ENCODE results near the gene RNF44. TPM values are rescaled to one million over a fixed set of nuclear protein-coding genes. Genes with fewer than 3 reads are reported as not detected.
"Not testable (repeated sequence)": the region's sequence is repeated elsewhere in the genome, so short reads cannot be mapped to it uniquely, and the experiment has no call there.

The RNF44 gene
- total and polyA plus RNA-seq, 2 experiments from 2014 or later, result 13.0 to 17.4 TPM

DNA sequence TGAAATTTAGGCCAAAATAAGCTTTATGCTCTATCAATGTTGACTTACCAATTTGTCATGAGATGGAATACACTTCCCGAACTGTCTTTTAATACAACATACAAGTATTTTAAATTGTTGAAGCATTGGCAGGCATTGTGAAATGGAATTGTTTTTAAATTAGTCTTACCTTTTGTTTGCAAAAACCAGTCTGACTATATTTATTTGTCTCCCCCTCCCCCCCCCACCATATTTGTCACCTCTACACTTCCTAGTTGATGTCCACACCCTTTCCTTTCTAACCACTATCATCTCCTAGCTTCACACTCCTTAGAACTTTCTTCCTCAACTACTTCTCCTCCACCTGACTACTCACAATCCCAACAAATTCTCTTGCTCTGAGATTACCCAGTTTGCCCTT, 48.1 kb downstream of the RNF44 start:
- Histone ChIP-seq H3K79me2 (peaks cover 26% of the 10 kb centered on the region), H3K27me3 (no peaks in the 10 kb centered on the region), H3K36me3 (replicated peaks; ENCODE audit: insufficient read depth, low read depth) (peaks cover 5% of the 10 kb centered on the region), H3K27ac (no peak overlapping the region), H3K4me3 (no peak overlapping the region), H3K4me1 (ENCODE audit: insufficient read depth) (peaks cover 4% of the 10 kb centered on the region), H3K9me3 (ENCODE audit: low read depth) (no peaks in the 10 kb centered on the region), H3K9me2 (replicated peaks; ENCODE audit: insufficient read depth) (no peaks in the 10 kb centered on the region), H3K4me2 (no peak overlapping the region), H2AFZ (no peak overlapping the region), H4K20me1 (ENCODE audit: insufficient read depth, poor library complexity, severe bottlenecking) (peaks cover 10% of the 10 kb centered on the region)
- no peak for DNase-seq (ENCODE audit: low spot score)
- TF ChIP-seq EZH2phosphoT487 (IDR thresholded peaks at IDR 0.05; ENCODE audit: low read depth, severe bottlenecking, unreplicated experiment) (no peak), EZH2 (IDR thresholded peaks at IDR 0.05; ENCODE audit: borderline replicate concordance) (no peak)
- TF ChIP-seq, protein P1, sequence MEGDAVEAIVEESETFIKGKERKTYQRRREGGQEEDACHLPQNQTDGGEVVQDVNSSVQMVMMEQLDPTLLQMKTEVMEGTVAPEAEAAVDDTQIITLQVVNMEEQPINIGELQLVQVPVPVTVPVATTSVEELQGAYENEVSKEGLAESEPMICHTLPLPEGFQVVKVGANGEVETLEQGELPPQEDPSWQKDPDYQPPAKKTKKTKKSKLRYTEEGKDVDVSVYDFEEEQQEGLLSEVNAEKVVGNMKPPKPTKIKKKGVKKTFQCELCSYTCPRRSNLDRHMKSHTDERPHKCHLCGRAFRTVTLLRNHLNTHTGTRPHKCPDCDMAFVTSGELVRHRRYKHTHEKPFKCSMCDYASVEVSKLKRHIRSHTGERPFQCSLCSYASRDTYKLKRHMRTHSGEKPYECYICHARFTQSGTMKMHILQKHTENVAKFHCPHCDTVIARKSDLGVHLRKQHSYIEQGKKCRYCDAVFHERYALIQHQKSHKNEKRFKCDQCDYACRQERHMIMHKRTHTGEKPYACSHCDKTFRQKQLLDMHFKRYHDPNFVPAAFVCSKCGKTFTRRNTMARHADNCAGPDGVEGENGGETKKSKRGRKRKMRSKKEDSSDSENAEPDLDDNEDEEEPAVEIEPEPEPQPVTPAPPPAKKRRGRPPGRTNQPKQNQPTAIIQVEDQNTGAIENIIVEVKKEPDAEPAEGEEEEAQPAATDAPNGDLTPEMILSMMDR (IDR thresholded peaks at IDR 0.05; ENCODE audit: poor library complexity), result no peak
- WGBS (ENCODE audit: low lambda C conversion rate, missing lambda C conversion rate), result 97% methylated on average over 1 of the region's 1 CpG

DNA sequence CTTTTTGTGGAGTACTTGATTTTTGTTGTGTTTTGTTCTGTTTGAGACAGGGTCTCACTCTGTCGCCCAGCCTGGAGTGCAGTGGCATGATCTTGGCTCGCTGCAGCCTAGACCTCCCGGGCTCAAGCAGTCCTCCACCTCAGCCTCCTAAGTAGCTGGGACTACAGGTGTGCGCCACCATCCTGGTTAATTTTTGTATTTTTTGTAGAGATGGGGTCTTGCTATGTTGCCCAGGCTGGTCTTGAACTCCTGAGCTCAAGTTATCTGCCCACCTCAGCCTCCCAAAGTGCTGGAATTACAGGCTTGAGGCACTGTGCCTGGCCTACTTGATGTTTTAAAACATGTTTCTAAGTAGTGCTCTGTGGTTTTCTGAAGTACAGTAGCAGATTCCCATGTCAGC, 50.0 kb downstream of the RNF44 start:
- H3K4me2 ChIP-seq; H3K27ac ChIP-seq; H3K9me3 ChIP-seq (ENCODE audit: low read depth); H3K9me2 ChIP-seq (replicated peaks; ENCODE audit: insufficient read depth); H3K27me3 ChIP-seq; H3K36me3 ChIP-seq (replicated peaks; ENCODE audit: insufficient read depth, low read depth); DNase-seq (ENCODE audit: low spot score); H3K4me3 ChIP-seq; H2AFZ ChIP-seq; H3K4me1 ChIP-seq (ENCODE audit: insufficient read depth): not testable (repeated sequence)
- 98% methylated on average over 4 of the region's 4 CpGs for whole genome bisulfite sequencing (ENCODE audit: low lambda C conversion rate, missing lambda C conversion rate)
- peaks cover 10% of the 10 kb centered on the region for H4K20me1 ChIP-seq (ENCODE audit: insufficient read depth, poor library complexity, severe bottlenecking)
- H3K79me2 ChIP-seq, result peaks cover 40% of the 10 kb centered on the region

DNA sequence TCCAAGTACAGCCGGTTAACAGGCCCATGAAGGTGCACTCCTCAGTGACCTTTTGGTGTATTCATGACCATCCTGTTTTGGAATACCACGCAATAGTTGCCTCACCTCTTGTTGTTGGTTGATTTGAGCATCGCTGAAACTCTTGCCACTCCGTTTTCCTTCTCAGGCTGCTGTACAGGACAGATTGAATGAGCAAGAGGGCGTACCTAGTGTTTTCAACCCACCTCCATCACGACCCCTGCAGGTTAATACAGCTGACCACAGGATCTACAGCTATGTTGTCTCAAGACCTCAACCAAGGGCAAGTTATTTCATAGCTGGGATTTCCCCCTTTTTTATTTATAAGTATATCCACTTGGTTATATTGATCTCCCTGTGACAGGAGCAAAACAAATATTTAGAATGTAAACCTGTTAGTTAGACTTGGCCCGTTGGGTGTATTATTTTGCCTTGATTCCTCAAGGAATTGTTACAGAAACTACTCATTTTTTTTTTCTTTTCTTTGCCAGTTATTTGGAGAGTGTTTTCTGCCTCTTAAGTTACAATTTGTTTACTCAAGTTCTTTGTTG, 50.9 kb downstream of the RNF44 start:
- Histone ChIP-seq H2AFZ (no peak overlapping the region), H3K9me2 (replicated peaks; ENCODE audit: insufficient read depth) (no peaks in the 10 kb centered on the region), H3K4me2 (no peak overlapping the region), H3K9me3 (ENCODE audit: low read depth) (no peaks in the 10 kb centered on the region), H3K27me3 (no peaks in the 10 kb centered on the region), H3K27ac (no peak overlapping the region), H4K20me1 (ENCODE audit: insufficient read depth, poor library complexity, severe bottlenecking) (peaks cover 10% of the 10 kb centered on the region), H3K4me1 (ENCODE audit: insufficient read depth) (peaks cover 4% of the 10 kb centered on the region), H3K79me2 (peaks cover 46% of the 10 kb centered on the region), H3K4me3 (no peak overlapping the region), H3K36me3 (replicated peaks; ENCODE audit: insufficient read depth, low read depth) (peaks cover 5% of the 10 kb centered on the region)
- DNase-seq (ENCODE audit: low spot score), result no peak
- TF ChIP-seq EZH2 (IDR thresholded peaks at IDR 0.05; ENCODE audit: borderline replicate concordance), result no peak
- 84% methylated on average over 7 of the region's 7 CpGs for WGBS (ENCODE audit: low lambda C conversion rate, missing lambda C conversion rate)

DNA sequence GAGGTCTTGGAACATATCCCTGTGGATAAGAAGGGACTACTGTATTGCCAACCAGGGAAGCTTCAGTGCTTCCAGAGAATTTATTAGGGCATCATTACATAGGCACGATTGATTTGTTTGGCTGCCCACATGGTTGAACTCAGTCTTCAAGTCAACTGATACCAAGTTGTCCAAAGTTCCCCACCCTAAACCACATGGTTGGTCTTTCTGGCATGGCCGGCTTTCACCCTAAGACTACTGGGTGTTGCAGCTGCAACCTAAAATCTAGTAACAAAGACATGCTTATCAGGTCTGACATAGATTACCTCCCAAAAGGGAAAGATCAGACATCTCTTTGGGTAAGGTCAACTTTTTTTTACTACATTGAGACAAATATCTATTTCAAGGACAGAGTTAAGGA, 52.0 kb downstream of the RNF44 start:
- no peak overlapping the region for H3K4me3 ChIP-seq
- no peak for DNase-seq (ENCODE audit: low spot score)
- no peaks in the 10 kb centered on the region for H3K4me1 ChIP-seq (ENCODE audit: insufficient read depth)
- no peak overlapping the region for H3K4me2 ChIP-seq
- TF ChIP-seq EZH2phosphoT487 (IDR thresholded peaks at IDR 0.05; ENCODE audit: low read depth, severe bottlenecking, unreplicated experiment), result no peak
- TF ChIP-seq, protein P1 (IDR thresholded peaks at IDR 0.05; ENCODE audit: poor library complexity), result no peak
- TF ChIP-seq EZH2 (IDR thresholded peaks at IDR 0.05; ENCODE audit: borderline replicate concordance), result no peak
- no peaks in the 10 kb centered on the region for H3K27me3 ChIP-seq
- no peak overlapping the region for H2AFZ ChIP-seq
- no peaks in the 10 kb centered on the region for H3K9me3 ChIP-seq (ENCODE audit: low read depth)
- H4K20me1 ChIP-seq (ENCODE audit: insufficient read depth, poor library complexity, severe bottlenecking), result peaks cover 10% of the 10 kb centered on the region
- no peaks in the 10 kb centered on the region for H3K36me3 ChIP-seq (replicated peaks; ENCODE audit: insufficient read depth, low read depth)
- no peak overlapping the region for H3K27ac ChIP-seq
- WGBS (ENCODE audit: low lambda C conversion rate, missing lambda C conversion rate), result 91% methylated on average over 2 of the region's 2 CpGs
- H3K9me2 ChIP-seq (replicated peaks; ENCODE audit: insufficient read depth), result no peaks in the 10 kb centered on the region
- H3K79me2 ChIP-seq, result peaks cover 49% of the 10 kb centered on the region

All from hepatocyte (in vitro differentiated cells).